IMR-90 (cell line): ENCODE data around the gene ASTN2. TPM values are rescaled to one million over a fixed set of nuclear protein-coding genes. Genes with fewer than 3 reads are reported as not detected.

Source experiments
- ATAC-seq: fragments of 200-7000 bp; cut with Tn5 transposase; 2 replicates; pipeline ENCODE4 v1.9.1; 2020; ENCODE audit warnings: low read depth, mild to moderate bottlenecking, moderate library complexity
- BruUV-seq: library from RNA; stranded (reverse); fragments of 400-500 nt; replicated peaks from 2 replicates; lab custom pipeline; 2021; lab: Mats Ljungman, UMichigan
- CTCF ChIA-PET: fragments of 300-600 bp; formaldehyde crosslinking; extraction: SDS; loops from one replicate; lab custom pipeline; 2021; ENCODE audit warnings: antibody characterized with exemption; lab: Yijun Ruan, JAX
- POLR2A ChIA-PET: fragments of 300-600 bp; sonication (Branson Sonifier 250); formaldehyde crosslinking; loops from one replicate; lab custom pipeline; 2022; ENCODE audit warnings: antibody characterized with exemption; ENCODE audit not compliant: unreplicated experiment; lab: Charles Lee
- DNase-seq: peaks from one replicate; pipeline ENCODE4 v3.0.0; 2013
- H2AFZ ChIP-seq: replicated peaks from 2 replicates; pipeline ENCODE3; 2013; ENCODE audit warnings: low read length, mild to moderate bottlenecking; ENCODE audit not compliant: poor library complexity
- H2AK5ac ChIP-seq: 2 replicates; pipeline ENCODE4 v1.6.1; 2013; ENCODE audit warnings: low read depth, low read length, inconsistent platforms
- H2AK9ac ChIP-seq: replicated peaks from 2 replicates; pipeline ENCODE3; 2013; ENCODE audit warnings: mild to moderate bottlenecking, low read depth, low read length, moderate library complexity; ENCODE audit not compliant: poor library complexity
- H2BK120ac ChIP-seq: 2 replicates; pipeline ENCODE4 v1.6.1; 2013; ENCODE audit warnings: low read depth, low read length, inconsistent platforms
- H2BK15ac ChIP-seq: 3 replicates; pipeline ENCODE4 v1.6.1; 2013; ENCODE audit warnings: low read depth, low read length, inconsistent platforms
- H2BK20ac ChIP-seq: 2 replicates; pipeline ENCODE4 v1.6.1; 2013; ENCODE audit warnings: low read depth, mild to moderate bottlenecking, inconsistent platforms, low read length, moderate library complexity
- H2BK5ac ChIP-seq: 2 replicates; pipeline ENCODE4 v1.6.1; 2013; ENCODE audit warnings: mild to moderate bottlenecking, low read depth, low read length, inconsistent platforms; ENCODE audit not compliant: poor library complexity, severe bottlenecking
- H3K14ac ChIP-seq: replicated peaks from 2 replicates; pipeline ENCODE4 v1.6.1; 2013; ENCODE audit warnings: low read depth, low read length, inconsistent platforms
- H3K18ac ChIP-seq: 2 replicates; pipeline ENCODE4 v1.6.1; 2013; ENCODE audit warnings: low read depth, low read length, control low read depth
- H3K23ac ChIP-seq: 2 replicates; pipeline ENCODE4 v1.6.1; 2013; ENCODE audit warnings: low read depth, low read length, inconsistent platforms
- H3K27ac ChIP-seq: 2 replicates; pipeline ENCODE4 v1.5.1; 2013; ENCODE audit warnings: mild to moderate bottlenecking, control low read depth, low read length; ENCODE audit not compliant: insufficient read depth
- H3K27me3 ChIP-seq: 2 replicates; pipeline ENCODE4 v1.6.1; 2013; ENCODE audit warnings: low read length; ENCODE audit not compliant: control insufficient read depth, insufficient read depth
- H3K36me3 ChIP-seq: 2 replicates; pipeline ENCODE4 v1.6.1; 2013; ENCODE audit warnings: low read length, mixed read lengths; ENCODE audit not compliant: control insufficient read depth, insufficient read depth
- H3K4ac ChIP-seq: 2 replicates; pipeline ENCODE4 v1.6.1; 2013; ENCODE audit warnings: low read depth, low read length, inconsistent platforms
- H3K4me1 ChIP-seq: 2 replicates; pipeline ENCODE4 v1.6.1; 2013; ENCODE audit warnings: low read length, mixed read lengths; ENCODE audit not compliant: control insufficient read depth, insufficient read depth
- H3K4me2 ChIP-seq: 2 replicates; pipeline ENCODE4 v1.6.1; 2013; ENCODE audit warnings: low read depth, mild to moderate bottlenecking, control low read depth, low read length, moderate library complexity
- H3K4me3 ChIP-seq: 2 replicates; pipeline ENCODE4 v1.5.1; 2013; ENCODE audit warnings: low read depth, mild to moderate bottlenecking, control low read depth, low read length, moderate library complexity; ENCODE audit not compliant: insufficient read depth
- H3K56ac ChIP-seq: 2 replicates; pipeline ENCODE4 v1.6.1; 2013; ENCODE audit warnings: low read length, inconsistent platforms; ENCODE audit not compliant: insufficient read depth; ENCODE audit errors: extremely low read depth
- H3K79me1 ChIP-seq, 2 experiments: 2 replicates each; pipeline ENCODE4 v1.6.1; 2013; ENCODE audit warnings: low read length in 2 of 2, inconsistent platforms in 1 of 2, low read depth in 1 of 2
- H3K9ac ChIP-seq: 2 replicates; pipeline ENCODE4 v1.6.1; 2013; ENCODE audit warnings: low read depth, low read length, control low read depth
- H3K9me1 ChIP-seq: 2 replicates; pipeline ENCODE4 v1.6.1; 2013; ENCODE audit warnings: low read length, inconsistent platforms; ENCODE audit not compliant: insufficient read depth
- H3K9me3 ChIP-seq: 2 replicates; pipeline ENCODE4 v1.6.1; 2013; ENCODE audit warnings: low read length; ENCODE audit not compliant: control insufficient read depth, insufficient read depth
- H4K20me1 ChIP-seq: 2 replicates; pipeline ENCODE4 v1.6.1; 2013; ENCODE audit warnings: low read length, inconsistent platforms; ENCODE audit not compliant: insufficient read depth
- H4K5ac ChIP-seq: 2 replicates; pipeline ENCODE4 v1.6.1; 2013; ENCODE audit warnings: mild to moderate bottlenecking, low read depth, low read length, control low read depth
- H4K8ac ChIP-seq, 2 experiments: 2 replicates each; pipeline ENCODE4 v1.6.1; 2013; ENCODE audit warnings: low read depth in 2 of 2, low read length in 2 of 2, control low read depth in 1 of 2, inconsistent platforms in 1 of 2
- H4K91ac ChIP-seq: 2 replicates; pipeline ENCODE4 v1.6.1; 2013; ENCODE audit warnings: low read depth, low read length, inconsistent platforms; ENCODE audit not compliant: insufficient read depth
- CHD1 ChIP-seq: IDR thresholded peaks from 2 replicates; pipeline ENCODE4 v1.6.1; 2012; ENCODE audit warnings: low read depth, low read length, improper control_type of control experiment
- FOS ChIP-seq: fragments of 150-350 bp; IDR thresholded peaks from 2 replicates; pipeline ENCODE4 v1.6.1; 2016; ENCODE audit warnings: low read depth, low read length
- MAZ ChIP-seq: IDR thresholded peaks from 2 replicates; pipeline ENCODE4 v1.6.1; 2012; ENCODE audit warnings: low read depth, mild to moderate bottlenecking, low read length, improper control_type of control experiment, moderate library complexity, borderline replicate concordance
- MXI1 ChIP-seq: IDR thresholded peaks from 2 replicates; pipeline ENCODE4 v1.6.1; 2012; ENCODE audit warnings: low read depth, mild to moderate bottlenecking, low read length, moderate library complexity, borderline replicate concordance
- NFE2L2 ChIP-seq: fragments of 150-350 bp; IDR thresholded peaks from 2 replicates; pipeline ENCODE4 v1.6.1; 2016; ENCODE audit warnings: low read depth, mild to moderate bottlenecking, low read length
- POLR2A ChIP-seq: IDR thresholded peaks from 2 replicates; pipeline ENCODE4 v1.6.1; 2012; ENCODE audit warnings: mild to moderate bottlenecking, low read depth, low read length
- RAD21 ChIP-seq: IDR thresholded peaks from 2 replicates; pipeline ENCODE4 v1.6.1; 2012; ENCODE audit warnings: low read length, improper control_type of control experiment
- RCOR1 ChIP-seq: IDR thresholded peaks from 2 replicates; pipeline ENCODE4 v1.6.1; 2012; ENCODE audit warnings: mild to moderate bottlenecking, low read length, improper control_type of control experiment; ENCODE audit not compliant: insufficient replicate concordance
- SMC3 ChIP-seq: fragments of 150-350 bp; IDR thresholded peaks from 2 replicates; pipeline ENCODE4 v1.6.1; 2016; ENCODE audit warnings: low read depth, mild to moderate bottlenecking, antibody characterized with exemption, low read length, moderate library complexity
- USF2 ChIP-seq: fragments of 150-350 bp; IDR thresholded peaks from 2 replicates; pipeline ENCODE4 v1.6.1; 2017; ENCODE audit warnings: mild to moderate bottlenecking, antibody characterized with exemption, low read length, low read depth
- WGBS, 2 experiments: methylation state at CpG; one replicate each; pipeline versions ENCODE4 v1.1.5 to v1.1.7; 2013; ENCODE audit warnings: missing lambda C conversion rate in 2 of 2; ENCODE audit not compliant: insufficient read length in 1 of 2; ENCODE audit errors: extremely low coverage in 2 of 2; 5-methylcytosine and 5-hydroxymethylcytosine counted together
- dilution Hi-C: fragments of 300-500 bp; cut with HindIII; formaldehyde crosslinking; loops from one replicate; pipeline ENCODE4 v1.14.3; 2018; ENCODE audit warnings: low sequenced_read_pairs; ENCODE audit not compliant: unreplicated experiment
- in situ Hi-C: fragments of 300-500 bp; cut with MboI; formaldehyde crosslinking; loops from 3 replicates; pipeline ENCODE4 v1.14.3; 2019; ENCODE audit warnings: low sequenced_read_pairs, inconsistent platforms, mixed read lengths
- intact Hi-C: fragments of 100-400 bp; cut with micrococcal nuclease; formaldehyde crosslinking; loops from 2 replicates; pipeline ENCODE4 v1.10.0; 2022
- polyA plus RNA-seq, 3 experiments: library from polyadenylated mRNA; depleted of rRNA; stranded (reverse); fragments of >200 nt; gene quantifications; 2 replicates each; pipeline ENCODE4 v1.2.3, GENCODE V29; 2012; ENCODE audit warnings: low replicate concordance in 1 of 3
- total RNA-seq: library from RNA; depleted of rRNA; stranded (reverse); fragments of >200 nt; gene quantifications from 2 replicates; pipeline ENCODE4 v1.2.3, GENCODE V29; 2012
- TF ChIP-seq, protein P1 (sequence below): fragments of 150-350 bp; IDR thresholded peaks from 2 replicates; pipeline ENCODE4 v1.6.1; 2016; ENCODE audit warnings: low read depth, mild to moderate bottlenecking, low read length, moderate library complexity, borderline replicate concordance

ASTN2 gene
- total and polyA plus RNA-seq, 2 of the 4 experiments (the other 2 are of a cell fraction) = 3.8 to 6.8 TPM

DNA sequence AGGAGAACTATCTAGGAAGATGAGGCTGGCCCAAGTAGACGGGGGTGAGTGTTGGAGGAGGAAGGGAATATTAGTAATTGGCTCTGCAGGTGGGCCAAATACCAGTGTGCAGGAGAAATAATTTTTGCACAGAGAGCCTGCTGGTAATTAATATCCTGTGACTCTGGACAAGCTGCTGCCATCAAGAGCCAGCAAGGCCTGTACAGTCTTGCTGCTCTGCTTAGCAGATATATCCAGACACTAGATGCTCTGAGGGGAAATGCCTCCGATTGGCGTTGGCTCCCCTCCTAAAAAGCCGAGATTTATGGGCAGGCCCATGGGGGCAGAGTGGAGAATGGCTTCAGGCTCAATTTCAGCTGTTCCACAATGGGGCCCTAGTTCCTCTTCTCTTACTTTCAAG lies 29.6 kb upstream of the ASTN2 start:
- Histone ChIP-seq H3K9ac (no peak overlapping the region), H3K18ac (no peak overlapping the region), H3K56ac (no peak overlapping the region), H4K91ac (no peak overlapping the region), H2BK5ac (no peak overlapping the region), H3K4me3 (no peak overlapping the region), H3K4me2 (no peak overlapping the region), H2AFZ (no peak overlapping the region), H4K5ac (no peak overlapping the region), H2BK120ac (no peak overlapping the region), H4K8ac (no peak overlapping the region), H2BK20ac (no peak overlapping the region), H3K36me3 (no peaks in the 10 kb centered on the region), H3K79me1 (no peaks in the 10 kb centered on the region), H3K4ac (no peak overlapping the region), H3K9me3 (peaks cover 3% of the 10 kb centered on the region; the same call in 1 of the 2 replicates), H3K9me1 (no peaks in the 10 kb centered on the region), H3K27me3 (no peaks in the 10 kb centered on the region), H4K20me1 (no peaks in the 10 kb centered on the region), H2AK5ac (no peak overlapping the region), H3K4me1 (no peaks in the 10 kb centered on the region), H3K27ac (no peak overlapping the region), H3K14ac (no peak overlapping the region), H2AK9ac (no peak overlapping the region), H3K23ac (no peak overlapping the region), H2BK15ac (no peak overlapping the region)
- CTCF ChIA-PET = no interaction called here
- ATAC-seq (no peak), DNase-seq (no peak)
- intact Hi-C loops (no loop called here), in situ Hi-C loops (no loop called here), dilution Hi-C loops (no loop called here)
- no TSS peak for BruUV-seq
- POLR2A ChIA-PET = no interaction called here
- TF ChIP-seq USF2 (no peak), RAD21 (no peak), NFE2L2 (no peak), CHD1 (no peak), RCOR1 (no peak), SMC3 (no peak), FOS (no peak), POLR2A (no peak), MAZ (no peak), MXI1 (no peak)
- TF ChIP-seq, protein P1, sequence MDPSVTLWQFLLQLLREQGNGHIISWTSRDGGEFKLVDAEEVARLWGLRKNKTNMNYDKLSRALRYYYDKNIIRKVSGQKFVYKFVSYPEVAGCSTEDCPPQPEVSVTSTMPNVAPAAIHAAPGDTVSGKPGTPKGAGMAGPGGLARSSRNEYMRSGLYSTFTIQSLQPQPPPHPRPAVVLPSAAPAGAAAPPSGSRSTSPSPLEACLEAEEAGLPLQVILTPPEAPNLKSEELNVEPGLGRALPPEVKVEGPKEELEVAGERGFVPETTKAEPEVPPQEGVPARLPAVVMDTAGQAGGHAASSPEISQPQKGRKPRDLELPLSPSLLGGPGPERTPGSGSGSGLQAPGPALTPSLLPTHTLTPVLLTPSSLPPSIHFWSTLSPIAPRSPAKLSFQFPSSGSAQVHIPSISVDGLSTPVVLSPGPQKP = no peak
- WGBS, 2 experiments = no CpG with 5 or more reads among the region's 4 CpGs
